ENCODE results near the gene HNMT. TPM values are rescaled to one million over a fixed set of nuclear protein-coding genes. Genes with fewer than 3 reads are reported as not detected.
"Not testable (repeated sequence)": the region's sequence is repeated elsewhere in the genome, so short reads cannot be mapped to it uniquely, and the experiment has no call there.

HNMT gene
- polyA plus RNA-seq, 1 donor from 2014 or later = not detected

DNA sequence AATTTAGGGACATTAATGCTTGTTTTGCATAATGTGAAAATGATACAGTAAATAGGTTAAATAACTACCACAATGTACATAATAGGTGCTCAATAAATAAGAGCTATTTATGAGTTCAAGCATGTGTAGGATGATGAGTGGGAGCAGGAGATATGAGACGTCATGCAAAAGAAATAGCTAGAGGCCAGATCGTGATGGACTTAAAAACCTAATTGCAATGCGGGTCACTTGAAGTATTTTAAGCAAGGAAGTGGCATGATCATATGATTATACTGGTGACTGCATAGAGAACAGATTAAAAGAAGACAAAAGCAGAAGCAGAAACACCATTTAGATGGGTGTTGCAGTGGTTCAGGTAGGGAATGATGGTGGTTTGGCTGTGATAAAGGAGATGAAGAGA, 78.0 kb downstream of the HNMT start:
- Histone ChIP-seq H3F3A (ENCODE audit: insufficient read depth, low read length, poor library complexity, severe bottlenecking) (peaks cover 6% of the 10 kb centered on the region), H3K4me2 (ENCODE audit: low read length) (no peak overlapping the region), H3K4me3 (ENCODE audit: low read length) (no peak overlapping the region)

DNA sequence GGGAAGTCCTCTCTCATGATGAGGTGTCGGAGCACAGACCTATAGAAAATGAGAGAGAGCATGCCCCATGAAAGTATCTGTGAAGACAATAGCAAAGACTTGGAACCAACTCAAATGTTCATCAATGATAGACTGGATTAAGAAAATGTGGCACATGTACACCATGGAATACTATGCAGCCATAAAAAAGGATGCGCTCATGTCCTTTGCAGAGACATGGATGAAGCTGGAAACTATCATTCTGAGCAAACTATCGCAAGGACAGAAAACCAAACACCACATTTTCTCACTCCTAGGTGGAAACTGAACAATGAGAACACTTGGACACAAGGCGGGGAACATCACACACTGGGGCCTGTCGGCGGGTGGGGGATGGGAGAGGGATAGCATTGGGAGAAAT, 79.3 kb downstream of the HNMT start:
- not testable (repeated sequence) for H3K9ac ChIP-seq (ENCODE audit: low read length); H4K20me1 ChIP-seq (ENCODE audit: insufficient read depth); H3K9me2 ChIP-seq (ENCODE audit: insufficient read depth, low read length); H3K79me2 ChIP-seq (replicated peaks; ENCODE audit: insufficient read depth, low read length); H3K4me3 ChIP-seq (ENCODE audit: low read length); H3K9me3 ChIP-seq (ENCODE audit: low read length); H3F3A ChIP-seq (ENCODE audit: insufficient read depth, low read length, poor library complexity, severe bottlenecking); H3K4me2 ChIP-seq (ENCODE audit: low read length); H3K36me3 ChIP-seq (ENCODE audit: insufficient read depth, low read length); H2AFZ ChIP-seq (ENCODE audit: low read depth, low read length); H3K27ac ChIP-seq (ENCODE audit: low read length); H3K27me3 ChIP-seq (ENCODE audit: insufficient read depth, low read depth, low read length)

More for the DNA sequence above, 78.0 kb downstream of the HNMT start:
- Histone ChIP-seq H3K9me2 (ENCODE audit: insufficient read depth, low read length) (no peaks in the 10 kb centered on the region), H3K27me3 (ENCODE audit: insufficient read depth, low read depth, low read length) (no peaks in the 10 kb centered on the region), H4K20me1 (ENCODE audit: insufficient read depth) (no peaks in the 10 kb centered on the region), H3K9me3 (ENCODE audit: low read length) (no peaks in the 10 kb centered on the region), H2AFZ (ENCODE audit: low read depth, low read length) (no peak overlapping the region), H3K36me3 (ENCODE audit: insufficient read depth, low read length) (no peaks in the 10 kb centered on the region), H3K9ac (ENCODE audit: low read length) (no peak overlapping the region), H3K27ac (ENCODE audit: low read length) (no peak overlapping the region), H3K79me2 (replicated peaks; ENCODE audit: insufficient read depth, low read length) (no peaks in the 10 kb centered on the region)
- TF ChIP-seq RAD21 (conservative IDR thresholded peaks at IDR 0.05) (no peak), EP300 (conservative IDR thresholded peaks at IDR 0.05; ENCODE audit: poor library complexity, severe bottlenecking) (no peak), SMC3 (conservative IDR thresholded peaks at IDR 0.05; ENCODE audit: poor library complexity) (no peak), MXI1 (conservative IDR thresholded peaks at IDR 0.05; ENCODE audit: poor library complexity, severe bottlenecking) (no peak), POLR2AphosphoS5 (IDR thresholded peaks at IDR 0.05) (no peak), TAF1 (IDR thresholded peaks at IDR 0.05; ENCODE audit: low read depth) (no peak), EZH2 (IDR thresholded peaks at IDR 0.05; ENCODE audit: borderline replicate concordance, insufficient read depth, low read length, poor library complexity, severe bottlenecking) (no peak)
- TF ChIP-seq, protein P1, sequence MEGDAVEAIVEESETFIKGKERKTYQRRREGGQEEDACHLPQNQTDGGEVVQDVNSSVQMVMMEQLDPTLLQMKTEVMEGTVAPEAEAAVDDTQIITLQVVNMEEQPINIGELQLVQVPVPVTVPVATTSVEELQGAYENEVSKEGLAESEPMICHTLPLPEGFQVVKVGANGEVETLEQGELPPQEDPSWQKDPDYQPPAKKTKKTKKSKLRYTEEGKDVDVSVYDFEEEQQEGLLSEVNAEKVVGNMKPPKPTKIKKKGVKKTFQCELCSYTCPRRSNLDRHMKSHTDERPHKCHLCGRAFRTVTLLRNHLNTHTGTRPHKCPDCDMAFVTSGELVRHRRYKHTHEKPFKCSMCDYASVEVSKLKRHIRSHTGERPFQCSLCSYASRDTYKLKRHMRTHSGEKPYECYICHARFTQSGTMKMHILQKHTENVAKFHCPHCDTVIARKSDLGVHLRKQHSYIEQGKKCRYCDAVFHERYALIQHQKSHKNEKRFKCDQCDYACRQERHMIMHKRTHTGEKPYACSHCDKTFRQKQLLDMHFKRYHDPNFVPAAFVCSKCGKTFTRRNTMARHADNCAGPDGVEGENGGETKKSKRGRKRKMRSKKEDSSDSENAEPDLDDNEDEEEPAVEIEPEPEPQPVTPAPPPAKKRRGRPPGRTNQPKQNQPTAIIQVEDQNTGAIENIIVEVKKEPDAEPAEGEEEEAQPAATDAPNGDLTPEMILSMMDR (IDR thresholded peaks at IDR 0.05; ENCODE audit: poor library complexity, severe bottlenecking) = no peak
- TF ChIP-seq, protein P2, sequence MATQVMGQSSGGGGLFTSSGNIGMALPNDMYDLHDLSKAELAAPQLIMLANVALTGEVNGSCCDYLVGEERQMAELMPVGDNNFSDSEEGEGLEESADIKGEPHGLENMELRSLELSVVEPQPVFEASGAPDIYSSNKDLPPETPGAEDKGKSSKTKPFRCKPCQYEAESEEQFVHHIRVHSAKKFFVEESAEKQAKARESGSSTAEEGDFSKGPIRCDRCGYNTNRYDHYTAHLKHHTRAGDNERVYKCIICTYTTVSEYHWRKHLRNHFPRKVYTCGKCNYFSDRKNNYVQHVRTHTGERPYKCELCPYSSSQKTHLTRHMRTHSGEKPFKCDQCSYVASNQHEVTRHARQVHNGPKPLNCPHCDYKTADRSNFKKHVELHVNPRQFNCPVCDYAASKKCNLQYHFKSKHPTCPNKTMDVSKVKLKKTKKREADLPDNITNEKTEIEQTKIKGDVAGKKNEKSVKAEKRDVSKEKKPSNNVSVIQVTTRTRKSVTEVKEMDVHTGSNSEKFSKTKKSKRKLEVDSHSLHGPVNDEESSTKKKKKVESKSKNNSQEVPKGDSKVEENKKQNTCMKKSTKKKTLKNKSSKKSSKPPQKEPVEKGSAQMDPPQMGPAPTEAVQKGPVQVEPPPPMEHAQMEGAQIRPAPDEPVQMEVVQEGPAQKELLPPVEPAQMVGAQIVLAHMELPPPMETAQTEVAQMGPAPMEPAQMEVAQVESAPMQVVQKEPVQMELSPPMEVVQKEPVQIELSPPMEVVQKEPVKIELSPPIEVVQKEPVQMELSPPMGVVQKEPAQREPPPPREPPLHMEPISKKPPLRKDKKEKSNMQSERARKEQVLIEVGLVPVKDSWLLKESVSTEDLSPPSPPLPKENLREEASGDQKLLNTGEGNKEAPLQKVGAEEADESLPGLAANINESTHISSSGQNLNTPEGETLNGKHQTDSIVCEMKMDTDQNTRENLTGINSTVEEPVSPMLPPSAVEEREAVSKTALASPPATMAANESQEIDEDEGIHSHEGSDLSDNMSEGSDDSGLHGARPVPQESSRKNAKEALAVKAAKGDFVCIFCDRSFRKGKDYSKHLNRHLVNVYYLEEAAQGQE (IDR thresholded peaks at IDR 0.05; ENCODE audit: borderline replicate concordance) = no peak

GRCh38 chr2:138058427-138058826, 94.2 kb downstream of the HNMT start:
- Histone ChIP-seq H3K79me2 (replicated peaks; ENCODE audit: insufficient read depth, low read length) (no peaks in the 10 kb centered on the region), H3K9ac (ENCODE audit: low read length) (no peak overlapping the region), H4K20me1 (ENCODE audit: insufficient read depth) (no peaks in the 10 kb centered on the region), H3K9me3 (ENCODE audit: low read length) (no peaks in the 10 kb centered on the region), H3K27me3 (ENCODE audit: insufficient read depth, low read depth, low read length) (no peaks in the 10 kb centered on the region), H3F3A (ENCODE audit: insufficient read depth, low read length, poor library complexity, severe bottlenecking) (no peaks in the 10 kb centered on the region), H3K4me3 (ENCODE audit: low read length) (no peak overlapping the region), H3K36me3 (ENCODE audit: insufficient read depth, low read length) (no peaks in the 10 kb centered on the region), H2AFZ (ENCODE audit: low read depth, low read length) (no peak overlapping the region), H3K9me2 (ENCODE audit: insufficient read depth, low read length) (no peaks in the 10 kb centered on the region), H3K27ac (ENCODE audit: low read length) (no peak overlapping the region), H3K4me2 (ENCODE audit: low read length) (no peak overlapping the region)
- TF ChIP-seq, protein P1 (IDR thresholded peaks at IDR 0.05; ENCODE audit: poor library complexity, severe bottlenecking) = no peak
- TF ChIP-seq SMC3 (conservative IDR thresholded peaks at IDR 0.05; ENCODE audit: poor library complexity) (no peak), MXI1 (conservative IDR thresholded peaks at IDR 0.05; ENCODE audit: poor library complexity, severe bottlenecking) (no peak)
- TF ChIP-seq, protein P2 (IDR thresholded peaks at IDR 0.05; ENCODE audit: borderline replicate concordance) = no peak
